EH (cell line): ENCODE data around the gene ZFP82.

Source experiments
- DNase-seq: peaks from one replicate; pipeline ENCODE4 v3.0.0-alpha.2; 2015; ENCODE audit warnings: low read depth

The ZFP82 gene

GRCh38 chr19:36371886-36372285 lies 46.6 kb downstream of the ZFP82 start:
- DNase-seq = no peak

GRCh38 chr19:36363845-36364244 lies 54.6 kb downstream of the ZFP82 start:
- DNase-seq = no peak
